ENCODE measurements around the gene OASL.
A peak's percentile ranks its signal among the peaks of the same experiment; 100 is the strongest.

OASL gene

GRCh38 chr12:121021754-121022153, 17.3 kb downstream of the OASL start:
- Histone ChIP-seq H4K91ac (ENCODE audit: low read depth, low read length, poor library complexity) (no peak overlapping the region), H2BK12ac (ENCODE audit: low read length) (no peak overlapping the region), H3K9me3 (replicated peaks in 1 of 2; ENCODE audit: control insufficient read depth in 2 of 2, insufficient read depth in 1 of 2, low read depth in 1 of 2, low read length in 2 of 2) (no peaks in the 10 kb centered on the region), H3K9ac (ENCODE audit: low read depth, low read length, poor library complexity) (no peak overlapping the region), H3K36me3 (replicated peaks in 1 of 2; ENCODE audit: control insufficient read depth in 2 of 2, insufficient read depth in 2 of 2, low read length in 2 of 2) (no peaks in the 10 kb centered on the region), H3K23ac (ENCODE audit: low read depth, low read length, poor library complexity) (no peak overlapping the region), H3K79me1 (ENCODE audit: low read depth, low read length) (no peaks in the 10 kb centered on the region), H3K4me1 (ENCODE audit: control insufficient read depth in 2 of 2, insufficient read depth in 1 of 2, low read depth in 1 of 2, low read length in 2 of 2) (no peaks in the 10 kb centered on the region), H3K4me3 (ENCODE audit: low read length in 2 of 2) (no peak overlapping the region), H3K4me2 (ENCODE audit: insufficient read depth, low read length, poor library complexity, severe bottlenecking) (no peak overlapping the region), H3K18ac (ENCODE audit: low read length) (no peak overlapping the region), H2AFZ (ENCODE audit: low read length) (no peak overlapping the region), H4K8ac (ENCODE audit: low read depth, low read length) (no peak overlapping the region), H3K27ac (replicated peaks; ENCODE audit: low read length) (no peak overlapping the region), H3K4ac (ENCODE audit: low read length) (no peak overlapping the region), H2BK5ac (ENCODE audit: low read length) (no peak overlapping the region), H3K14ac (ENCODE audit: low read length) (no peak overlapping the region), H2AK5ac (ENCODE audit: low read depth, low read length) (no peak overlapping the region), H3K27me3 (ENCODE audit: control insufficient read depth in 3 of 3, insufficient read depth in 3 of 3, low read depth in 1 of 3, low read length in 3 of 3) (peaks cover 0 to 6% (median 0%) of the 10 kb centered on the region in 3 experiments), H2BK15ac (ENCODE audit: low read length) (no peak overlapping the region), H2BK120ac (ENCODE audit: low read depth, low read length) (no peak overlapping the region)
- DNase-seq (ENCODE audit: low spot score): no peak
- whole genome bisulfite sequencing, 2 donors (ENCODE audit: extremely low coverage in 2 of 2, insufficient read length in 2 of 2, insufficient replicate concordance in 1 of 2): no CpG with 5 or more reads among the region's 6 CpGs

- Histone ChIP-seq H2BK12ac (ENCODE audit: low read length) (no peak overlapping the region), H3K9ac (ENCODE audit: low read depth, low read length, poor library complexity) (no peak overlapping the region), H3K27me3 (ENCODE audit: control insufficient read depth in 3 of 3, insufficient read depth in 3 of 3, low read depth in 1 of 3, low read length in 3 of 3) (peaks cover 0 to 6% (median 0%) of the 10 kb centered on the region in 3 experiments), H2AK5ac (ENCODE audit: low read depth, low read length) (no peak overlapping the region), H3K36me3 (replicated peaks in 1 of 2; ENCODE audit: control insufficient read depth in 2 of 2, insufficient read depth in 2 of 2, low read length in 2 of 2) (no peaks in the 10 kb centered on the region), H3K4me2 (ENCODE audit: insufficient read depth, low read length, poor library complexity, severe bottlenecking) (no peak overlapping the region), H3K18ac (ENCODE audit: low read length) (no peak overlapping the region), H3K4me1 (ENCODE audit: control insufficient read depth in 2 of 2, insufficient read depth in 1 of 2, low read depth in 1 of 2, low read length in 2 of 2) (peaks cover 2% of the 10 kb centered on the region in 2 donors), H2BK5ac (ENCODE audit: low read length) (no peak overlapping the region), H3K23ac (ENCODE audit: low read depth, low read length, poor library complexity) (no peak overlapping the region), H3K4ac (ENCODE audit: low read length) (no peak overlapping the region), H3K79me1 (ENCODE audit: low read depth, low read length) (no peaks in the 10 kb centered on the region), H3K14ac (ENCODE audit: low read length) (no peak overlapping the region), H2BK120ac (ENCODE audit: low read depth, low read length) (no peak overlapping the region), H3K9me3 (replicated peaks in 1 of 2; ENCODE audit: control insufficient read depth in 2 of 2, insufficient read depth in 1 of 2, low read depth in 1 of 2, low read length in 2 of 2) (no peaks in the 10 kb centered on the region), H2BK15ac (ENCODE audit: low read length) (no peak overlapping the region), H4K8ac (ENCODE audit: low read depth, low read length) (no peak overlapping the region), H3K27ac (replicated peaks; ENCODE audit: low read length) (no peak overlapping the region), H3K4me3 (ENCODE audit: low read length in 2 of 2) (no peak overlapping the region), H2AFZ (ENCODE audit: low read length) (no peak overlapping the region), H4K91ac (ENCODE audit: low read depth, low read length, poor library complexity) (no peak overlapping the region)
- no CpG with 5 or more reads among the region's 2 CpGs for WGBS, 2 donors (ENCODE audit: extremely low coverage in 2 of 2, insufficient read length in 2 of 2, insufficient replicate concordance in 1 of 2)
- DNase-seq (ENCODE audit: low spot score): no peak
Measured at GRCh38 chr12:121018860-121019617, 20.0 kb downstream of the OASL start.

GRCh38 chr12:121017966-121018491, 21.0 kb downstream of the OASL start:
- H3K23ac ChIP-seq (ENCODE audit: low read depth, low read length, poor library complexity): no peak overlapping the region
- no peaks in the 10 kb centered on the region for H3K9me3 ChIP-seq (replicated peaks in 1 of 2; ENCODE audit: control insufficient read depth in 2 of 2, insufficient read depth in 1 of 2, low read depth in 1 of 2, low read length in 2 of 2)
- H3K4ac ChIP-seq (ENCODE audit: low read length): no peak overlapping the region
- DNase-seq (ENCODE audit: low spot score): no peak
- WGBS, 2 donors (ENCODE audit: extremely low coverage in 2 of 2, insufficient read length in 2 of 2, insufficient replicate concordance in 1 of 2): no CpG with 5 or more reads among the region's 15 CpGs
- no peak overlapping the region for H2BK15ac ChIP-seq (ENCODE audit: low read length)
- no peak overlapping the region for H3K18ac ChIP-seq (ENCODE audit: low read length)
- peaks cover 2% of the 10 kb centered on the region in 2 donors for H3K4me1 ChIP-seq (ENCODE audit: control insufficient read depth in 2 of 2, insufficient read depth in 1 of 2, low read depth in 1 of 2, low read length in 2 of 2)
- H3K4me2 ChIP-seq (ENCODE audit: insufficient read depth, low read length, poor library complexity, severe bottlenecking): no peak overlapping the region
- H3K9ac ChIP-seq (ENCODE audit: low read depth, low read length, poor library complexity): no peak overlapping the region
- peak overlapping the region; percentile 23 for H2AFZ ChIP-seq (ENCODE audit: low read length)
- H3K79me1 ChIP-seq (ENCODE audit: low read depth, low read length): no peaks in the 10 kb centered on the region
- H2BK120ac ChIP-seq (ENCODE audit: low read depth, low read length): no peak overlapping the region
- no peak overlapping the region for H3K14ac ChIP-seq (ENCODE audit: low read length)
- no peak overlapping the region for H4K8ac ChIP-seq (ENCODE audit: low read depth, low read length)
- peaks cover 0 to 6% (median 0%) of the 10 kb centered on the region in 3 experiments for H3K27me3 ChIP-seq (ENCODE audit: control insufficient read depth in 3 of 3, insufficient read depth in 3 of 3, low read depth in 1 of 3, low read length in 3 of 3)
- H3K4me3 ChIP-seq (ENCODE audit: low read length in 2 of 2): no peak overlapping the region
- no peak overlapping the region for H2BK5ac ChIP-seq (ENCODE audit: low read length)
- no peak overlapping the region for H4K91ac ChIP-seq (ENCODE audit: low read depth, low read length, poor library complexity)
- H2AK5ac ChIP-seq (ENCODE audit: low read depth, low read length): peak overlapping the region; percentile 74
- H2BK12ac ChIP-seq (ENCODE audit: low read length): no peak overlapping the region
- H3K36me3 ChIP-seq (replicated peaks in 1 of 2; ENCODE audit: control insufficient read depth in 2 of 2, insufficient read depth in 2 of 2, low read length in 2 of 2): peaks cover 1 to 8% of the 10 kb centered on the region in 2 donors
- no peak overlapping the region for H3K27ac ChIP-seq (replicated peaks; ENCODE audit: low read length)

Measured in neuronal stem cell (in vitro differentiated cells).